ENCODE measurements around the gene CXXC5.

CXXC5 gene

GRCh38 chr5:139732019-139732418 is 83.9 kb downstream of the CXXC5 start:
- ChIA-PET CTCF (interaction anchor here (0.5 to 0.7 kb wide), 2 partner anchors 34 to 630 kb away, joined by 3 to 4 read pairs; no protein-coding TSS in a partner anchor), POLR2A (ENCODE audit: low non-redundant PET) (no interaction called here)
- DNase-seq (ENCODE audit: low spot score), result no peak
- TF ChIP-seq CTCF (conservative IDR thresholded peaks at IDR 0.05; ENCODE audit: low read depth), result no peak
- no peak overlapping the region for H3K27ac ChIP-seq

GRCh38 chr5:139733010-139733688 is 85.0 kb downstream of the CXXC5 start:
- POLR2A ChIA-PET (ENCODE audit: low non-redundant PET), result no interaction called here
- no peak for TF ChIP-seq CTCF (conservative IDR thresholded peaks at IDR 0.05; ENCODE audit: low read depth)
- H3K27ac ChIP-seq, result no peak overlapping the region
- no peak for DNase-seq (ENCODE audit: low spot score)
- CTCF ChIA-PET, result no interaction called here
